BLaER1 treated with 17β-estradiol and CSF1 and Interleukin-3, amounts not matched to agents 10 nM and 100 nM (cell line): ENCODE results near the gene HSPA12B.

Experiments used
- H3K27ac ChIP-seq, 11 experiments: shearing (Covaris generic); formaldehyde crosslinking; 2 replicates each; pipeline ENCODE4 v1.8.1; 2022
- H3K27me3 ChIP-seq, 11 experiments: shearing (Covaris generic); formaldehyde crosslinking; 2 replicates each; pipeline ENCODE4 v1.8.1; 2022
- H3K36me3 ChIP-seq, 11 experiments: shearing (Covaris generic); formaldehyde crosslinking; 2 replicates each; pipeline ENCODE4 v1.8.1; 2022
- H3K4me1 ChIP-seq, 10 experiments: shearing (Covaris generic); formaldehyde crosslinking; 2 replicates each; pipeline ENCODE4 v1.8.1; 2022
- H3K4me2 ChIP-seq, 11 experiments: shearing (Covaris generic); formaldehyde crosslinking; 2 replicates each; pipeline ENCODE4 v1.8.1; 2022
- H3K4me3 ChIP-seq, 10 experiments: shearing (Covaris generic); formaldehyde crosslinking; 2 replicates each; pipeline ENCODE4 v1.8.1; 2022
- H3K9ac ChIP-seq, 11 experiments: shearing (Covaris generic); formaldehyde crosslinking; 2 replicates each; pipeline ENCODE4 v1.8.1; 2022
- H3K9me3 ChIP-seq, 11 experiments: shearing (Covaris generic); formaldehyde crosslinking; replicated peaks in 1 of 11; 2 replicates each; pipeline ENCODE4 v1.8.1; 2022
- H4K20me1 ChIP-seq, 11 experiments: shearing (Covaris generic); formaldehyde crosslinking; 2 replicates each; pipeline ENCODE4 v1.8.1; 2022
- Cebpa-rat ChIP-seq, 11 experiments: shearing (Covaris generic); IDR thresholded peaks; 2 replicates each; pipeline ENCODE4 v1.8.1; 2022

The HSPA12B gene

GRCh38 chr20:3706774-3707507 lies 25.5 kb upstream of the HSPA12B start:
- peak overlapping the region in 3 of 11 experiments; percentile 19 to 68 (median 26); a peak in 3 of 22 replicates for H3K9ac ChIP-seq
- peaks cover 0 to 61% (median 0%) of the 10 kb centered on the region in 11 experiments; a peak in 6 of 22 replicates for H4K20me1 ChIP-seq
- no peak for TF ChIP-seq Cebpa-rat (IDR thresholded peaks at IDR 0.05)
- peak overlapping the region in 1 of 10 experiments; percentile 60; a peak in 1 of 20 replicates for H3K4me3 ChIP-seq
- H3K27ac ChIP-seq: peak overlapping the region in 2 of 11 experiments; percentile 1 to 6; a peak in 2 of 22 replicates
- H3K36me3 ChIP-seq: peaks cover 0 to 69% (median 0%) of the 10 kb centered on the region in 11 experiments; a peak in 6 of 22 replicates
- no peaks in the 10 kb centered on the region for H3K9me3 ChIP-seq
- H3K27me3 ChIP-seq: no peaks in the 10 kb centered on the region
- peak overlapping the region in 5 of 11 experiments; percentile 8 to 99 (median 95); a peak in 6 of 22 replicates for H3K4me2 ChIP-seq
- H3K4me1 ChIP-seq: peaks cover 10 to 68% (median 32%) of the 10 kb centered on the region in 10 experiments; a peak in 19 of 20 replicates

DNA sequence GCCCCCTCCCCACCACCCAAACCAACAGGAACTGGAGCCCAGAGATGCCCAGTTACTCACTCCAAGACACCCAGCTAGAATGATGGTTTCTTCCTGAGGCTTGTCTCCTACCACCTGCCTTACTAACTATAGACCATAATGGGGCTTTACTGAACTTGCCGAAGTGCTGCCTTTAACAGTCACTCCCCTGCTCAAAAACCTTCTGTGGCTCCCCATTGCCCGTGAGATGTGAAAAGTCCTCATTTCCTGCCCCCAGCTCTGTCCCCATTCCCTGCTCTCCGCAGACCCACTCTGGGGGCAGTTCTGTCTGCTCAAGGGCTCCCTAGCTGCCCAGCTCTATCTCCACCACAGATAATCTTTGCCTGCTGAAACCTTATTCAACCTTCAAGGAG lies 25.0 kb upstream of the HSPA12B start:
- H4K20me1 ChIP-seq: peaks cover 0 to 55% (median 0%) of the 10 kb centered on the region in 11 experiments; a peak in 6 of 22 replicates
- peaks cover 12 to 73% (median 38%) of the 10 kb centered on the region in 10 experiments; a peak in 19 of 20 replicates for H3K4me1 ChIP-seq
- H3K36me3 ChIP-seq: peaks cover 0 to 63% (median 0%) of the 10 kb centered on the region in 11 experiments; a peak in 6 of 22 replicates
- peak overlapping the region in 2 of 10 experiments; percentile 60 to 65; a peak in 2 of 20 replicates for H3K4me3 ChIP-seq
- peak overlapping the region in 3 of 11 experiments; percentile 19 to 68 (median 26); a peak in 4 of 22 replicates for H3K9ac ChIP-seq
- no peak for TF ChIP-seq Cebpa-rat (IDR thresholded peaks at IDR 0.05)
- peak overlapping the region in 2 of 11 experiments; percentile 27 to 31; a peak in 3 of 22 replicates for H3K27ac ChIP-seq
- H3K27me3 ChIP-seq: no peaks in the 10 kb centered on the region
- H3K4me2 ChIP-seq: peak overlapping the region in 5 of 11 experiments; percentile 8 to 99 (median 95); a peak in 6 of 22 replicates
- no peaks in the 10 kb centered on the region for H3K9me3 ChIP-seq

GRCh38 chr20:3710011-3710466 lies 22.4 kb upstream of the HSPA12B start:
- H3K4me1 ChIP-seq: peaks cover 16 to 99% (median 59%) of the 10 kb centered on the region in 10 experiments; a peak in 19 of 20 replicates
- H3K27me3 ChIP-seq: no peaks in the 10 kb centered on the region
- H3K27ac ChIP-seq: peak overlapping the region in 7 of 11 experiments; percentile 11 to 77 (median 65); a peak in 11 of 22 replicates
- H4K20me1 ChIP-seq: peaks cover 0 to 30% (median 0%) of the 10 kb centered on the region in 11 experiments; a peak in 3 of 22 replicates
- peak overlapping the region; percentile 7 to 99 (median 85); a peak in 20 of 22 replicates for H3K4me2 ChIP-seq
- TF ChIP-seq Cebpa-rat (IDR thresholded peaks at IDR 0.05): peak in 3 of 11 experiments; percentile 7 to 24 (median 12); a peak in 1 of 22 replicates
- H3K36me3 ChIP-seq: peaks cover 0 to 38% (median 0%) of the 10 kb centered on the region in 11 experiments; a peak in 6 of 22 replicates
- peak overlapping the region in 3 of 11 experiments; percentile 64 to 68 (median 66); a peak in 6 of 22 replicates for H3K9ac ChIP-seq
- no peaks in the 10 kb centered on the region for H3K9me3 ChIP-seq
- peak overlapping the region in 3 of 10 experiments; percentile 60 to 65 (median 60); a peak in 6 of 20 replicates for H3K4me3 ChIP-seq

DNA sequence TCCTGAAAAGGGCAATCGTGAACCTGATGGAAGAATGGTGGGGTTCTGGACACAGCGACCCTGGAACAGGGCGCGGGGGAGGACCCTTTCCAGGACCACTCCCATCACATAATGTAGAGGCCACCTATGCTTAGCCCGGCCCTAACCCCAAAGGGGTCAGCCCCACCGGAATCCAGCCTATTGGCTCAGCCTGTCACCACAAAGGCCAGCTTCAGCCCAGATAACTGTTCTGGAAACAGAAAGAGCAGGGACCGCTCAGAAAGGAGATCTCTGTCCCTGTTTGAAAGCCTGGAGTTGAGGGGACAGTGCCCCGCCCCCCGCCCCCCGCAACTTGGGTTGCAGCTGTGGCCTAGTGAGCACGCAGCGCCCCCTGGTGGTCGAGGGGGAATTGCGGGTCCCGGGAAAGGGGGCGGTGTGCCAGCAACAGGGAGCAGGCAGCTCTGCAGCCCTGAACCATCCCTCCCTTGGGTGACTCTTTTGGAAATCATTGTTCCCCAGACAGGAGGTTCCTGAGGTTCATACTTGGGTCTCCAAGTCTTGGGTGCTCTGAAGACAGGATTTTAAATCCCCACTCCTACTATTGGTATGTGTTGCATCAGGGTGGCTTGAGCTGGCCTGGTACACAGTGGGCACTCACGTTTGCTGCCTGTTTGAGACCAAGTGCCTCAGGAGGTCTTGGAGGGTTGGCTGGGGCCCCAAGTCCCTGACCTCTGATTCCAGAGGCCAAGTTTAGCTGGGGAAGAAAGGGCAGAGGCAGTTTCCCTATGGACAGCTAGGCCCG lies 21.6 kb upstream of the HSPA12B start:
- Histone ChIP-seq H3K9me3 (no peaks in the 10 kb centered on the region), H3K4me2 (peak overlapping the region; percentile 7 to 99 (median 85); a peak in 20 of 22 replicates), H3K4me1 (peaks cover 16 to 100% (median 59%) of the 10 kb centered on the region in 10 experiments; a peak in 19 of 20 replicates), H3K4me3 (peak overlapping the region in 3 of 10 experiments; percentile 60 to 65 (median 60); a peak in 7 of 20 replicates), H3K27me3 (no peaks in the 10 kb centered on the region), H3K27ac (peak overlapping the region in 9 of 11 experiments; percentile 38 to 77 (median 59); a peak in 17 of 22 replicates), H3K9ac (peak overlapping the region in 5 of 11 experiments; percentile 5 to 68 (median 64); a peak in 8 of 22 replicates), H3K36me3 (peaks cover 0 to 29% (median 0%) of the 10 kb centered on the region in 11 experiments; a peak in 5 of 22 replicates), H4K20me1 (peaks cover 0 to 22% (median 0%) of the 10 kb centered on the region in 11 experiments; a peak in 3 of 22 replicates)
- TF ChIP-seq Cebpa-rat (IDR thresholded peaks at IDR 0.05): no peak

DNA sequence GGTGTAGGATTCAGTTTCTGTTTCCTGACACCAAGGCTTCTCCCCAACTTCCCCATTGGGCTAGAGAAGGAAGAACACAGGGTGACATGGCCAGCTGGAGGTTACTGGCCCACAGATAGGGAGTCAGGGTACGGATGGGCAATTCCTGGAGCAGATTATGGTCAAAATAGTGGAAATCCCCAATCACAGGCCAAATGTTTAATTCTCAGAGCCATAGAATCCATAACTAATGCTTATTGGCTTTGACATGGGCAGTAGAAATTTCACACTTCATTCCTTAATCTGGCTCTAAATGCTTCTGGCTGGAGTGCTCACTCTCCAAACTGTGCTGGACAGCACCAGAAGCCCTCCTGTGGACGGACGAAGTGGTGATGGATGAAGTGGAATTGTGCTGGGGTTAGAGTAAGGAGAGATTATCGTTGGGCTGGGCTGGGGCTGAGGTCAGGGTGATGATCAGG lies 21.0 kb upstream of the HSPA12B start:
- peak overlapping the region in 9 of 11 experiments; percentile 38 to 77 (median 59); a peak in 16 of 22 replicates for H3K27ac ChIP-seq
- H3K4me3 ChIP-seq: peak overlapping the region in 3 of 10 experiments; percentile 60 to 65 (median 60); a peak in 7 of 20 replicates
- H3K9ac ChIP-seq: peak overlapping the region in 5 of 11 experiments; percentile 5 to 68 (median 64); a peak in 8 of 22 replicates
- peaks cover 0 to 15% (median 0%) of the 10 kb centered on the region in 11 experiments; a peak in 3 of 22 replicates for H4K20me1 ChIP-seq
- no peaks in the 10 kb centered on the region for H3K9me3 ChIP-seq
- peaks cover 0 to 23% (median 0%) of the 10 kb centered on the region in 11 experiments; a peak in 5 of 22 replicates for H3K36me3 ChIP-seq
- TF ChIP-seq Cebpa-rat (IDR thresholded peaks at IDR 0.05): no peak
- peak overlapping the region in 9 of 11 experiments; percentile 15 to 99 (median 90); a peak in 17 of 22 replicates for H3K4me2 ChIP-seq
- H3K27me3 ChIP-seq: no peaks in the 10 kb centered on the region
- peaks cover 16 to 100% (median 59%) of the 10 kb centered on the region in 10 experiments; a peak in 19 of 20 replicates for H3K4me1 ChIP-seq

GRCh38 chr20:3712279-3712873 lies 20.1 kb upstream of the HSPA12B start, which contains the start of gene SIGLEC1:
TSS of gene SIGLEC1 (minus strand) at chr20:3712600. CDS start at chr20:3707128, 5,472 bp downstream.
- H3K4me1 ChIP-seq: peaks cover 16 to 91% (median 57%) of the 10 kb centered on the region in 10 experiments; a peak in 19 of 20 replicates
- H3K36me3 ChIP-seq: peaks cover 0 to 15% (median 0%) of the 10 kb centered on the region in 11 experiments; a peak in 4 of 22 replicates
- peak within 1 kb of the TSS; percentile 54 to 99 (median 85) for H3K4me2 ChIP-seq
- peaks cover 0 to 7% (median 0%) of the 10 kb centered on the region in 11 experiments; a peak in 2 of 22 replicates for H4K20me1 ChIP-seq
- peak within 1 kb of the TSS in 3 of 10 experiments; percentile 60 to 65 (median 60); a peak in 6 of 20 replicates for H3K4me3 ChIP-seq
- peak in 10 of 11 experiments; percentile 64 to 98 (median 94); a peak in 21 of 22 replicates for TF ChIP-seq Cebpa-rat (IDR thresholded peaks at IDR 0.05)
- H3K9me3 ChIP-seq: no peaks in the 10 kb centered on the region
- H3K27ac ChIP-seq: peak within 1 kb of the TSS in 9 of 11 experiments; percentile 38 to 77 (median 68); a peak in 16 of 22 replicates
- H3K27me3 ChIP-seq: no peaks in the 10 kb centered on the region
- H3K9ac ChIP-seq: peak within 1 kb of the TSS in 7 of 11 experiments; percentile 5 to 68 (median 41); a peak in 10 of 22 replicates

GRCh38 chr20:3714092-3714491 lies 18.4 kb upstream of the HSPA12B start:
- no peak for TF ChIP-seq Cebpa-rat (IDR thresholded peaks at IDR 0.05)
- no peaks in the 10 kb centered on the region for H4K20me1 ChIP-seq
- H3K27ac ChIP-seq: peak overlapping the region in 6 of 11 experiments; percentile 17 to 77 (median 66); a peak in 8 of 22 replicates
- peaks cover 19 to 79% (median 59%) of the 10 kb centered on the region in 10 experiments for H3K4me1 ChIP-seq
- no peaks in the 10 kb centered on the region for H3K36me3 ChIP-seq
- H3K9ac ChIP-seq: peak overlapping the region in 2 of 11 experiments; percentile 12 to 53; a peak in 2 of 22 replicates
- H3K4me2 ChIP-seq: peak overlapping the region in 6 of 11 experiments; percentile 85 to 99 (median 95); a peak in 12 of 22 replicates
- no peaks in the 10 kb centered on the region for H3K27me3 ChIP-seq
- H3K4me3 ChIP-seq: no peak overlapping the region
- no peaks in the 10 kb centered on the region for H3K9me3 ChIP-seq
